Activated naive CD8-positive, alpha-beta T cell treated with anti-CD3 and anti-CD28 coated beads, Interleukin-2, amount 50 U/mL, for 24 hours (primary cell): ENCODE measurements around the gene CLPSL2.
"Not testable (repeated sequence)": the region's sequence is repeated elsewhere in the genome, so short reads cannot be mapped to it uniquely, and the experiment has no call there.

Source experiments
- ATAC-seq: fragments of 150-1000 bp; cut with Tn5 transposase; one replicate; pipeline ENCODE4 v1.10.0; 2021
- DNase-seq: peaks from one replicate; pipeline ENCODE4 v3.0.0; 2021
- H3K27ac Mint-ChIP-seq: one replicate; pipeline ENCODE4 v1.8.0; 2021; ENCODE audit warnings: mild to moderate bottlenecking, mixed read lengths
- H3K27me3 Mint-ChIP-seq: one replicate; pipeline ENCODE4 v1.8.0; 2021; ENCODE audit warnings: mixed read lengths
- H3K36me3 Mint-ChIP-seq: one replicate; pipeline ENCODE4 v1.8.0; 2021; ENCODE audit warnings: low read depth, mixed read lengths
- H3K4me1 Mint-ChIP-seq: one replicate; pipeline ENCODE4 v1.8.0; 2021; ENCODE audit warnings: mixed read lengths
- H3K4me3 Mint-ChIP-seq: one replicate; pipeline ENCODE4 v1.8.0; 2021; ENCODE audit warnings: mild to moderate bottlenecking, moderate library complexity, mixed read lengths
- H3K9me3 Mint-ChIP-seq: one replicate; pipeline ENCODE4 v1.8.0; 2021; ENCODE audit warnings: mixed read lengths

Gene CLPSL2, protein sequence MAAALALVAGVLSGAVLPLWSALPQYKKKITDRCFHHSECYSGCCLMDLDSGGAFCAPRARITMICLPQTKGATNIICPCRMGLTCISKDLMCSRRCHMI

DNA sequence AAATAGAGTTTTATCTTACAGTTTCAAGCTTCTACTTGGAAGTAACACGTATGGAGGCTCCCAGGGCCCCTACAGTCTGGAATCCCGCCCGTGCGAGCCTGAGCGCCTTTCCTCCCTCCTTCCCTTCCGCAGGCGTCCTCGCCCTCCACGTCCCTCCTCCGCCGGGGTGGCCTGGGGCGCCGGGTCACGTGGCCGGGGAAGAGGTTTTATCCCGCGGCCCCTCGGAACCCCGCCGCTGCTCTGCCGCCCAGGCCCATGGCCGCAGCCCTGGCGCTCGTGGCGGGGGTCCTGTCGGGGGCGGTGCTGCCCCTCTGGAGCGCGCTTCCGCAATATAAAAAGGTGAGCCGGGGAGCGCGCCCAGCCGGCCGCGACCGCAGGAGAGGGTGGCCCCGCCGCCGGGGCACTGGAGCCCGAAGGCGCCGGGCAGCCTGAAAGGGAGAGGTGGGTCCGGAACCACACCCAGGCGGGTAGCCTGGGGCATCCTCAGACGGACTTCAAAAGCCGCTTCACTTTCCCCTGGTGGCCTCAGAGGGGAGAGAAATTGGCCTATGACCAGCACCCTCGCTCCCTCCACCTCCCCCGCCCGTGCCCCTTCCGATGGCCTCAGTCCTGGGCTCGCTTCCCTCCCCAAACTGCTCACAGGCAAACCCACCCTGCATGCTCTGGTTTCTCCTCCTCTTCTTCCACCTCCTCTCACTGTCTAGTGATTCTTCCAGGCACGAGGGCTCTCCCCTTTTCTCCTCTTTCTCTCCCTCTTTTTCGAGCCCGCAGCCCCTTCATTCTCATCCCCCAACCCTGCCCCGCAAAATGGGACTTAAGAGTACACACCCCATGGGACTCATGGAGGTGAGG, at the start of gene CLPSL2:
Gene CLPSL2 (plus strand): TSS at position 235 of the 852 bp plus-strand sequence. CDS start 21 bp downstream, at position 256.
- no peak within 1 kb of the TSS for H3K27ac Mint-ChIP-seq
- no peaks in the 10 kb centered on the region for H3K9me3 Mint-ChIP-seq
- DNase-seq (peak; percentile 21), ATAC-seq (no peak)
- H3K27me3 Mint-ChIP-seq = peaks cover 27% of the 10 kb centered on the region
- H3K4me1 Mint-ChIP-seq = peaks cover 2% of the 10 kb centered on the region
- peak within 1 kb of the TSS; percentile 56 for H3K4me3 Mint-ChIP-seq
- H3K36me3 Mint-ChIP-seq = no peaks in the 10 kb centered on the region

DNA sequence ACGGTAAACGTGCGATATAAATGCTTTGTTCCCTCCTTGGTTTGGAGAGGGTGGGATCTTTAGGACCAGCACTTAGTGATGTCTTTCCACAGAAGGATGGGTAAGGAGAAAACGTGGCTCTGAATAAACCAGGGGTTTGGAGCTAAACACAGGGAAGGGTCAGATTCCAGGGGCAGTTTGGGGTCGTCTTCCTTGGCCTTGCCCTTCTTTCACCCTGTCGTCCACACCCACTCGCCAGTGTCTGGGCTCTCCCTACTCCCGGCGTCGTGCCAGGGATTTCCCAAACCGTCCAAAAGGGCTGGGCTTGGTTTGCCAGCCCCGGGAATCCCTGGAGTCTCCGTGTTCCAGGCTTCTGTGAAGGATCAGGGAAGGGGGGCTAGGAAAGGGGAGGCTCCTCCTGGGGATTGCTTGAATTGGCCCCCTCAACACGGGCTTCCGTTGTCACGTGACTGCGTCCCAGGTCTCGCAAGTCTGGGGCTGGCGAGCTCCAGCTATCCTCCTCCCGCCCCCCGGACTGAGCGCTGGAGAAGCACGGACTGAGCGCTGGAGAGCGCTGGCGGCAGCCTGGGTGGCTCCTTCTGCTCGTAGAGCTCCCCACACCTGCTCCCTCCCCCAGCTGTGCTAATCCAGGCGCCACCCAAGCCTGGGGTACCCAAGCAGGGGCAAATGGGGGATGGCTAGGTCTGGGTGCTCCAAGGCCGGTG, 49.0 kb upstream of the CLPSL2 start:
- peak; percentile 2 for ATAC-seq
- H3K9me3 Mint-ChIP-seq = no peaks in the 10 kb centered on the region
- H3K4me1 Mint-ChIP-seq = peaks cover 76% of the 10 kb centered on the region
- H3K4me3 Mint-ChIP-seq = peak overlapping the region; percentile 68
- H3K36me3 Mint-ChIP-seq = no peaks in the 10 kb centered on the region
- peak; percentile 54 for DNase-seq
- peak overlapping the region; percentile 71 for H3K27ac Mint-ChIP-seq
- H3K27me3 Mint-ChIP-seq = peaks cover 2% of the 10 kb centered on the region

GRCh38 chr6:35727935-35728682, 48.3 kb upstream of the CLPSL2 start:
- H3K27ac Mint-ChIP-seq = peak overlapping the region; percentile 88
- H3K9me3 Mint-ChIP-seq = no peaks in the 10 kb centered on the region
- peaks cover 83% of the 10 kb centered on the region for H3K4me1 Mint-ChIP-seq
- peak overlapping the region; percentile 68 for H3K4me3 Mint-ChIP-seq
- DNase-seq = peak; percentile 85
- ATAC-seq = peak; percentile 53
- peaks cover 2% of the 10 kb centered on the region for H3K27me3 Mint-ChIP-seq
- no peaks in the 10 kb centered on the region for H3K36me3 Mint-ChIP-seq

GRCh38 chr6:35728683-35729678, 47.4 kb upstream of the CLPSL2 start:
- DNase-seq (peak; percentile 42), ATAC-seq (no peak)
- Mint-ChIP-seq H3K4me3 (peak overlapping the region; percentile 68), H3K9me3 (no peaks in the 10 kb centered on the region), H3K4me1 (peaks cover 88% of the 10 kb centered on the region), H3K27ac (peak overlapping the region; percentile 76), H3K27me3 (peaks cover 2% of the 10 kb centered on the region), H3K36me3 (no peaks in the 10 kb centered on the region)

DNA sequence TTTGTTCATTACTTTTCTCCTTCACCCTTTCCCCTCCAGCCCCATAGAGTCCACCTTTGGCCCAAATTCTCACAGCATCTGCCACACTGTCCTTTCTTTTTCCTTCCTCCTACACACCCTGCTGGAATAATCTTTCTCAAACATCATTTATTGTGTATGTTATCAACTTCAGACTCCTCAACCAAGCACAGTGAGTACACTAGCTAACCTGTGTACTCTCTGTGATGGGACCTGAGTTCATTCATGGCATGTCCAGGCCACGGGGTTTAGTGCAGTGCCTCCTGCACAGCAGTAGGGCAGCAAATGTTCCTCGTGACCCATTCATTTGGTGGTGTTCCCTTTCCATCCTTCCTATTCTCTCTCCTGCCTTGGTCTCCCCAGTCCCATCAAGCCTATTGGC, 46.7 kb upstream of the CLPSL2 start:
- H3K27ac Mint-ChIP-seq = peak overlapping the region; percentile 13
- ATAC-seq = no peak
- H3K4me3 Mint-ChIP-seq = no peak overlapping the region

DNA sequence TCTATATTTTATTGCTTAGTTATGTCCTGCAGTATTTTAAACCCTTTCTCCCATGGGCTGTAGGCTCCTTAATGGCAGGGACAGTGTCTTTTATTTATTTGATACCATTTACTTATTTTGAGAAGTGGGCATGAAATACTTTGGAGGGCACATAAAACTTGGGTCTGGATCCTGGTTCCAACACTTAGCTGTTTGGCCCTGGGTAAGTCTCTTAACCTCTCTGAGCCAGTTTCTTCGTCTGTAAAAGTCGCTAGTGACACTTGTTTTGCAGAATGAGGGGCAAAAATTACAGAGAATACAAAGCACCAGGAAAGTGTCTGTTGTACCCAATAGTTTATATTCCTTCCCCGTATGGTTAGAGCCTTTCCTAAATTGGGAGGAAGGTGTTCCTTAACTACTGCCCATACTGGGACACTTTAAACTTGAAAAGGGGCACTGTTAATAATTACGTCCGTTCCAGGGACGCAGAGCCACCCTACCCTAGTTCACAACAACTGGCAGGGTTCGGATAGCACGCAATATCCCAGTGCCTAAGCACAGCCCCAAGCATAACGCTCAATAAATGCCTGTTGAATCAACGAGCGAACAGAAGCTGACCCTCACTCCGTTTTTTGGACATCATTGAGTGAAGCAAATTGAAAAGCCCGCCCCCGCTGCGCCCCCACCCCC, 45.5 kb upstream of the CLPSL2 start:
- ATAC-seq (no peak), DNase-seq (no peak)
- Mint-ChIP-seq H3K9me3 (no peaks in the 10 kb centered on the region), H3K4me3 (peak overlapping the region; percentile 77), H3K27ac (peak overlapping the region; percentile 47), H3K36me3 (no peaks in the 10 kb centered on the region), H3K4me1 (peaks cover 86% of the 10 kb centered on the region), H3K27me3 (peaks cover 2% of the 10 kb centered on the region)

More for the DNA sequence above, 46.7 kb upstream of the CLPSL2 start:
- DNase-seq = no peak
- Mint-ChIP-seq H3K4me1 (peaks cover 85% of the 10 kb centered on the region), H3K36me3 (no peaks in the 10 kb centered on the region), H3K9me3 (no peaks in the 10 kb centered on the region), H3K27me3 (peaks cover 2% of the 10 kb centered on the region)

- peaks cover 2% of the 10 kb centered on the region for H3K27me3 Mint-ChIP-seq
- H3K9me3 Mint-ChIP-seq = no peaks in the 10 kb centered on the region
- peaks cover 85% of the 10 kb centered on the region for H3K4me1 Mint-ChIP-seq
- H3K4me3 Mint-ChIP-seq = peak overlapping the region; percentile 77
- no peaks in the 10 kb centered on the region for H3K36me3 Mint-ChIP-seq
- ATAC-seq = peak; percentile 45
- DNase-seq = peak; percentile 98
- H3K27ac Mint-ChIP-seq = peak overlapping the region; percentile 83
Measured at GRCh38 chr6:35731414-35731735, 45.0 kb upstream of the CLPSL2 start.

DNA sequence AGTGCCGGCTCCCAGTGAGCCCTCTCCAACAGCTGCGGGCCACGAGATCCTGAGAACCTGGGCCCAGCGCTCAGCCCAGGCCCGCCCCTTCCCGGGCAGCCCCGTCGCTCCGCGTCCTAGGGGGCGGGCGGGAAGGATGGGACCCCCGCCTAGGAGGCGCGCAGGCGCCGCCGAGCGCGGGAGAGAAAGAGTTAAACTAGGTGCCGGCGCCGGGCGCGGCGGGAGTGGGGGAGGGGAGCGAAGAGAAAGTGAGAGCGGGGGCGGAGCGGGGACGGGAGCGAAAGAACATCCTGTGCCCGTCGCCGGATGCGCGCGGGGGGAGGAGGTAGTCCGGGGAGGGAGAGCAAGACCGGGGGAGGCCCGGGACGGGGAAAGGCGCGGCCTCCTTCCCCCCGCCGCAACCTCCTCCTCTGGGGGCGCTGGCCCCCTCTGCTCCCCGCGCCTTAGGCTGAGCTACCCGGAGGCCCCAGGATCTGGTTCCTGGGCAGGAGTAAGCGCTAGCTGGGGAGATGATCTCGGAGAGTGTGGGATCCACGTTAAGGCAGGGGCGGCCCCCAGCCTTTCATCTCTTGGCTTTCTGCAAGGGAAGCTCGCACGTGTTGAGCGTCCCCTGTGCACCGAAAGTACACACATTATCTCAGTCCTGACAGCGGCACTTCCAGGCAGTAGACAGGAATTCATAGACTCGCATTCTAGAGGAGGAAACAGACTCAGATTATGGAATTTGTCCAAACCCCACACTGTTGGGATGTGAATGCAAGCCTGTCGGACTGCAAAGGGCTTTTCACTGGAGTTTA, 44.5 kb upstream of the CLPSL2 start:
- DNase-seq (peak; percentile 97), ATAC-seq (peak; percentile 54)
- peak overlapping the region; percentile 83 for H3K27ac Mint-ChIP-seq
- no peaks in the 10 kb centered on the region for H3K9me3 Mint-ChIP-seq
- peaks cover 80% of the 10 kb centered on the region for H3K4me1 Mint-ChIP-seq
- H3K36me3 Mint-ChIP-seq = no peaks in the 10 kb centered on the region
- no peaks in the 10 kb centered on the region for H3K27me3 Mint-ChIP-seq
- peak overlapping the region; percentile 77 for H3K4me3 Mint-ChIP-seq

- no peaks in the 10 kb centered on the region for H3K36me3 Mint-ChIP-seq
- H3K27ac Mint-ChIP-seq = no peak overlapping the region
- DNase-seq = no peak
Measured at GRCh38 chr6:35733633-35734032, 42.8 kb upstream of the CLPSL2 start.

DNA sequence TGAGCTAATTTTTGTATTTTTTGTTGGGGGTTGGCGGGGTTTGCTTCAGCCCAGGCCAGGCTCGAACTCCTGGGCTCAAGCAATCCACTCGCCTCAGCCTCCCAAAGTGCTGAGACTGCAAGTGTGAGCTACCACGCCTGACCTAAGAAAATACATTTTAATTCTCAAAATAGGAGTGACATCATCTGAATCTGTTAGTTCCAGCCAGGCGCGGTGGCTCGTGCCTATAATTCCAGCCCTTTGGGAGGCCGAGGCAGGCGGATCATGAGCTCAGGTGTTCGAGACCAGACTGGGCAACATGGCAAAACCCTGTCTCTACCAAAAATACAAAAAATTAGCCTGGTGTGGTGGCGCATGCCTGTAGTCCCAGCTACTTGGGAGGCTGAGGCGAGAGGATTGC, 42.1 kb upstream of the CLPSL2 start:
- peaks cover 65% of the 10 kb centered on the region for H3K4me1 Mint-ChIP-seq
- not testable (repeated sequence) for H3K27ac Mint-ChIP-seq, H3K4me3 Mint-ChIP-seq, H3K27me3 Mint-ChIP-seq, H3K9me3 Mint-ChIP-seq, ATAC-seq, DNase-seq, H3K36me3 Mint-ChIP-seq

More at GRCh38 chr6:35733633-35734032, 42.8 kb upstream of the CLPSL2 start:
- ATAC-seq = no peak
- no peak overlapping the region for H3K4me3 Mint-ChIP-seq
- no peaks in the 10 kb centered on the region for H3K27me3 Mint-ChIP-seq
- no peaks in the 10 kb centered on the region for H3K9me3 Mint-ChIP-seq
- peaks cover 72% of the 10 kb centered on the region for H3K4me1 Mint-ChIP-seq

DNA sequence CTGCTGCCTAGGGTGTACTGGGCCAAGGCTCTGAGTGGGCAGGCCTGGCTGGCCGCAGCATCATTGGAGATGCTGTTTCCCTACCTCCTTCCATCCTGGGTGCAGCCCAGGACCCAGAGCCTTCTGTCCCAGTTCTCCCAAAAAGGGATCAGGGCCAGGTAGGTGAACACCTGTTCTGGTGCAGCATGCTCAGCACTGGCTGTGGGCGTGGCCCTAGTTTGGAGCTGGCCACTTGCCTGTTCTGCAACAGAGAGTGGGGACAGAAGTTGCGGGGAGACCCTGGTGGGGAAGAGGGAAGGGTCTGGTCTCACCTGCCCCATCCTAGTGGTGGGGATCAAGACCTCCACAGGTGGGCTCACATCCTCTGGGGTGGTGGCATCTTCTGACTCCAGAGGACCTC, 40.9 kb upstream of the CLPSL2 start:
- no peak for ATAC-seq
- no peaks in the 10 kb centered on the region for H3K9me3 Mint-ChIP-seq
- H3K27ac Mint-ChIP-seq = no peak overlapping the region
- peaks cover 54% of the 10 kb centered on the region for H3K4me1 Mint-ChIP-seq
- no peak overlapping the region for H3K4me3 Mint-ChIP-seq
- no peaks in the 10 kb centered on the region for H3K36me3 Mint-ChIP-seq
- no peaks in the 10 kb centered on the region for H3K27me3 Mint-ChIP-seq
- no peak for DNase-seq

DNA sequence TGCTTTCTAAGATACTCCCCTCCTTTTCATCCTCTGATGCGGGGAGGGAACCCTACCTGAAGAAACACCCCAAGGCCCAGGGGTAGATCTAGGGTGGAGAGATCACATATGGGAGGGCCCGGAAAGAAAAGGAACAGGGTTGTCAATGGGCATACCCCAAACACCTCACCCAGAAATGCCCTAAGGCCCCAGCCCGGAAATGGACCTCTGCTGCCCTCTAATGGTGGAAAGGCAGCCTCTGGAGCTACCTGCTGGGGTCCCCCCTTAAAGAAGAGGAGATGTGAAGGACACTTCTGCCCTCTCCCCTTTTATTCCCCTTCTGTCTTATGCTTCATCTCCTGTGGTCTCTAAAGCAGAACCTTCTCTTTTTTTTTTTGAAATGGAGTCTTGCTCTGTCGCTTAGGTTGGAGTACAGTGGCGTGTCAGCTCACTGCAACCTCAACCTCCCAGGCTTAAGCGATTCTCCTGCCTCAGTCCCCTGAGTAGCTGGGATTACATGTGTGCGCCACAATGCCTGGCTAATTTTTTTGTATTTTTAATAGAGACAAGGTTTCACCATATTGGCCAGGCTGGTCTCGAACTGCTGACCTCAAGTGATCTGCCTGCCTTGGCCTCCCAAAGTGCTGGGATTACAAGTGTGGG, 40.0 kb upstream of the CLPSL2 start:
- Mint-ChIP-seq H3K27ac (no peak overlapping the region), H3K9me3 (no peaks in the 10 kb centered on the region), H3K27me3 (no peaks in the 10 kb centered on the region), H3K36me3 (no peaks in the 10 kb centered on the region), H3K4me1 (peaks cover 46% of the 10 kb centered on the region), H3K4me3 (no peak overlapping the region)
- DNase-seq = peak; percentile 89
- peak; percentile 42 for ATAC-seq
